ENCODE measurements around the gene DENND4B. TPM values are rescaled to one million over a fixed set of nuclear protein-coding genes. Genes with fewer than 3 reads are reported as not detected.
A peak's percentile ranks its signal among the peaks of the same experiment; 100 is the strongest.

The DENND4B gene
- total RNA-seq, 4 donors from 2014 or later, result 28.9 to 63.7 (median 44.8) TPM

- TF ChIP-seq CTCF (IDR thresholded peaks at IDR 0.05) (no peak), POLR2A (IDR thresholded peaks at IDR 0.05) (peak; percentile 15 to 88)
- intact Hi-C loops (cut with DNase I), result no loop called here
- Histone ChIP-seq H3K27ac (peak within 1 kb of the TSS; percentile 74 to 98 (median 94)), H3K27me3 (no peaks in the 10 kb centered on the region), H3K4me1 (peaks cover 35 to 44% of the 10 kb centered on the region in 2 donors), H3K9me3 (no peaks in the 10 kb centered on the region), H3K4me3 (replicated peaks in 1 of 3) (peak within 1 kb of the TSS; percentile 31 to 79 (median 59)), H3K36me3 (peaks cover 0 to 9% of the 10 kb centered on the region in 2 donors)
- 0 to 1% methylated on average over 23 to 30 of the region's 54 CpGs for WGBS, 2 donors
- peak; percentile 99 to 100 for DNase-seq
Observed at GRCh38 chr1:153963030-153963849, 16.7 kb upstream of the DENND4B start, which contains the start of gene SLC39A1. Gene SLC39A1 (minus strand): TSS chr1:153963537. CDS start chr1:153962715, 822 bp downstream.

GRCh38 chr1:153962088-153963029, 15.8 kb upstream of the DENND4B start:
- H3K4me1 ChIP-seq, result peaks cover 39 to 40% of the 10 kb centered on the region in 2 donors
- peak overlapping the region; percentile 11 to 79 (median 59) for H3K4me3 ChIP-seq (replicated peaks in 1 of 3)
- H3K9me3 ChIP-seq, result no peaks in the 10 kb centered on the region
- H3K27ac ChIP-seq, result peak overlapping the region; percentile 74 to 98 (median 94)
- H3K27me3 ChIP-seq, result no peaks in the 10 kb centered on the region
- DNase-seq, result peak; percentile 35 to 37
- TF ChIP-seq POLR2A (IDR thresholded peaks at IDR 0.05) (no peak), CTCF (IDR thresholded peaks at IDR 0.05) (no peak)
- H3K36me3 ChIP-seq, result peaks cover 0 to 9% of the 10 kb centered on the region in 2 donors
- WGBS, 2 donors, result 40 to 49% methylated on average over 16 of the region's 16 CpGs
- intact Hi-C loops (cut with DNase I), result no loop called here

- H3K36me3 ChIP-seq, result peaks cover 0 to 9% of the 10 kb centered on the region in 2 donors
- no peaks in the 10 kb centered on the region for H3K27me3 ChIP-seq
- H3K4me3 ChIP-seq (replicated peaks in 1 of 3), result no peak overlapping the region
- 77 to 87% methylated on average over 4 of the region's 4 CpGs for WGBS, 2 donors
- no peak for DNase-seq
- peaks cover 41 to 48% of the 10 kb centered on the region in 2 donors for H3K4me1 ChIP-seq
- H3K9me3 ChIP-seq, result no peaks in the 10 kb centered on the region
- no peak for TF ChIP-seq CTCF (IDR thresholded peaks at IDR 0.05)
- intact Hi-C loops (cut with DNase I), result no loop called here
- H3K27ac ChIP-seq, result peak overlapping the region in 1 of 3 donors; percentile 98
Observed at GRCh38 chr1:153961421-153961820, 14.9 kb upstream of the DENND4B start.

- Histone ChIP-seq H3K27ac (no peak overlapping the region), H3K9me3 (no peaks in the 10 kb centered on the region), H3K4me3 (replicated peaks in 1 of 3) (no peak overlapping the region), H3K27me3 (no peaks in the 10 kb centered on the region), H3K36me3 (peaks cover 0 to 9% of the 10 kb centered on the region in 2 donors), H3K4me1 (peaks cover 40 to 52% of the 10 kb centered on the region in 2 donors)
- 83 to 97% methylated on average over 1 to 11 of the region's 11 CpGs for WGBS, 2 donors
- DNase-seq, result no peak
- intact Hi-C loops (cut with DNase I), result no loop called here
- TF ChIP-seq POLR2A (IDR thresholded peaks at IDR 0.05) (no peak), CTCF (IDR thresholded peaks at IDR 0.05) (no peak)
Observed at GRCh38 chr1:153960206-153960605, 13.7 kb upstream of the DENND4B start.

Measured in thyroid gland (tissue), 4 donors.